K562 treated with DMSO at 1 percent for 4 hours (cell line): ENCODE data around the gene ELMO2. TPM values are rescaled to one million over a fixed set of nuclear protein-coding genes. Genes with fewer than 3 reads are reported as not detected.

Experiments used
- total RNA-seq: library from RNA; unstranded; fragments of 300-600 nt; gene quantifications from 2 replicates; pipeline ENCODE4 v1.2.3, GENCODE V29; 2022; ENCODE audit not compliant: insufficient read depth

ELMO2 gene
- total RNA-seq: 16.1 TPM in 2 replicates

DNA sequence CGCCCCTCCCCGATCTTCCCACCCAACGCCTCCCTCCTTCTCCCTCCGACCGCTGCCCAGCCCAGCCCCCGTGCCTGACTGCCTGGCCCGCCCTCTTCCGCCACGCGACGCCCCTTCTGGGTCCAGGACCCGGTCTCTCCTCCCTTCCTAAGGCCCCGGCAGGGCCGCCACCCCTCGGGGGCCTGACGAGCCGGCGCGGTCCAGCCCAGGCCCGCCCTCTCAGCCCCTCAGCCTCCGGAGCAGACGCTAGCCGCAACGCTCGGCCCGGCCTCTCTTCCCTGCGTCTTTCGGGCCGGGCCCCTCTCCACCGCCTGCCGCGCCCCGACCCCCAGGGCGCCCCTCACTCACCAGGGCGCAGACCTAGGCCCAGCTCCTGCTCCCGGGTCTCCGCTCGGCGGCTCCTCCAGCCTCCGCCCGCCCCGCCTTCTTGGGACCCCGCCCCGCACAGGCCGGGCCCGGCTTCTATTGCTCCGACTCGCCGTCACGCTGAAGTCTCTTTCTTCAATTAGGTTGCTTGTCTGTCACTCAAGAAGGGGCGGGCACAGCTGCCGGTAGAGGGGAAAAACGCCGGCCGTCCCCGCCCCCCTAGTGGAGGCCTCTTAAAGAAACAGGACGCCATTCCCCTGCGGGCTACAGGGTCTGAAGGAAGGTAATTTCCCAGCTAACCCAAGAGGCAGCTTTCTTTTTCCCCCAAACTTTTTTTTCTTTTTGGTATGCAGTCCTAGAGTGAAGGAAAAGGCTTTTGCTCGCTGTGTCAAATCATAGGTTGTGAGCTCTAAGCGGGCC, at the start of gene ELMO2:
Gene ELMO2 (minus strand): TSS at position 416 of the 786 bp plus-strand sequence. CDS start 12,133 bp downstream, outside the sequence.

Other genes with a start within 250 kb of the ELMO2 start
- not detected in 2 replicates for gene CDH22, start 98.1 kb downstream of the ELMO2 start, total RNA-seq
- 0.32 and 0.36 TPM in 2 replicates for gene ZNF334, start 106.9 kb upstream of the ELMO2 start, total RNA-seq
- not detected in 2 replicates for gene OCSTAMP, start 144.0 kb upstream of the ELMO2 start, total RNA-seq
- 11.6 and 13.4 TPM in 2 replicates for gene SLC13A3, start 244.8 kb upstream of the ELMO2 start, total RNA-seq